ENCODE results near the gene ZDHHC13.

Gene ZDHHC13

DNA sequence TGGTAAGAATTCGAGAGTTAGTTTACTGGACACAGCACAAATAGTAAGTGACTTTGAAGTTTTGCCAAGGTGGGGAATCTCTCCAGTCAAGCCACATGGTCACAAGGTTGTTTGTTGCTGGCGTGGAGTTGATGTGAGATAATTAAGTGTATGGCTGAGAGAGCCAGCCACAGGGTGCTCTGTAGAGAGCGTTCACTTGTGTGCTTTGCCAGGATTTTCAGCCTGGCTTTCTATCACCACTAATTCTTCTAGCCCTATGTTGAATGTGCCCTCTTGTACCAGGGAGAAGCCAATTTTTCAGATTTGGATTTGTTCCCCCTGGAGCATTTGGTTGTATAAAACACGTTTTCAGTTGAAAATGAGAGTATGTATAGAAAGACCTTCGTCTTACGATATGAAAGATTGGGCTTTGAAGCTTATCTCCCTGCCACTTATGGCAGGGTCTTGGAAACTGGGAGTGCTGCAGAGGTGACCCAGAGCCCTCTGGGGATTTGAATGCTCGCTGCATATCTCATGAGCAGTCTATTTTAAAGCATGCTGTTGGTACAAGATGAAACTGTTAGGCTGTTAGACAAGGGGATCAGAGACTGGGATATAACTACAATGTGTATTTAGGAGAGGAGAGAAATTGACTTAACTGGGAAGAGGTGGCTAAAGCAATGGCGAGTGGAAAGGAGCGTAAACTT, 56.2 kb downstream of the ZDHHC13 start:
- DNase-seq, result no peak

DNA sequence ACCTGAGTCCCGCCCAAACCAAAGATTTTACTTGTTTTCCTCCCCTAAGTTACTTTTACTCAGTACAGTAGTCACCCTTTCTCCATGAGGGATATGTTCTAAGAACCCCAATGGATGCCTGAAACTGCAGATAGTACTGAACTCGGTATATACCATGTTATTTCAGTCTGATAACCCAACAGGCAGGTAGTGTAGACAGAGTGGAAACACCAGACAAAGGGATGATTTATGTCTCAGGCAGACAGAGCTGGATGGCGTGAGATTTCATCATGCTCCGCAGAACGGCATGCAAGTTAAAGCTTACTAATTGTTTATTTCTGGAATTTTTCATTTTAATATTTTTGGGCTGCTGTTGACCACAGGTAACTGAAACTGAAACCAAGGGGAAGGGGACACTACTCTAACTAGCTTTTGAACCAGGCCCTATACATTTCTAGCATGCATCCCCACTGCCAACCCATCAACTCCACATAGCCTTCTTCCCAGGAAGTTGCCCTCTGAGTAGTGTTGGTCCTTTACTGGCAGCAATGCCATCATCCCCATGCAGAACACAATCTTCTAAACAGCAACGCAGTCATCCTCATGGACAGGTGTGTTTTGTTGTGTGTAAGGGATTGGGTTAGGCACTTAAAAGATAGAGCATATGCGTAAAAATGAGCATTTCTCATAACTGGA, 57.1 kb downstream of the ZDHHC13 start:
- DNase-seq, result no peak

DNA sequence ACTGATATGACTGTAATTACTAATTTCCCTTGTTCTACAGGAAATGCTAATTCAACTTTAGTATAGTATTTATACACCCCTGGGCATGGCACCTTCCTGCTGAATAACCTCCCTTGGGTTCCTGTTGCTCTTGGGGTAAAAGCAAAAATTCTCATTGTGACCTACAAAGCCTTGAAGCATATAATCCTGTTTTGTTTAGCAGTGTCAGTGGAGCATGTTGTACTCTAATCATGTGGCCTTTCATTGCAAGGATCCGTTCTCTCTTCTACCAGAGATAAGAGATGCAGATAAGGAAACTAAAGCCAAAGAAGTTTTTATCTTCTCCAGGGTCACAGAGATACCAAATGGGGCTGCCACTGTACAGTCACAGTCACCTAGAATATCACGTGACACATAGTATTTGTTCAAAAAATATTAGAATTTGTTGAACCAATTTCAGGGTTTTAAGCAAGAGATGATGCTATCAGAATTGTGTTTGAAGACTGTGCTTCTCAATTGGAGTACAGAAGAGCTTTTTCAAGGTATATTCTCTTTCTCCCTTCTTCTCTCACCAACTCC, 59.7 kb downstream of the ZDHHC13 start:
- DNase-seq, result no peak

DNA sequence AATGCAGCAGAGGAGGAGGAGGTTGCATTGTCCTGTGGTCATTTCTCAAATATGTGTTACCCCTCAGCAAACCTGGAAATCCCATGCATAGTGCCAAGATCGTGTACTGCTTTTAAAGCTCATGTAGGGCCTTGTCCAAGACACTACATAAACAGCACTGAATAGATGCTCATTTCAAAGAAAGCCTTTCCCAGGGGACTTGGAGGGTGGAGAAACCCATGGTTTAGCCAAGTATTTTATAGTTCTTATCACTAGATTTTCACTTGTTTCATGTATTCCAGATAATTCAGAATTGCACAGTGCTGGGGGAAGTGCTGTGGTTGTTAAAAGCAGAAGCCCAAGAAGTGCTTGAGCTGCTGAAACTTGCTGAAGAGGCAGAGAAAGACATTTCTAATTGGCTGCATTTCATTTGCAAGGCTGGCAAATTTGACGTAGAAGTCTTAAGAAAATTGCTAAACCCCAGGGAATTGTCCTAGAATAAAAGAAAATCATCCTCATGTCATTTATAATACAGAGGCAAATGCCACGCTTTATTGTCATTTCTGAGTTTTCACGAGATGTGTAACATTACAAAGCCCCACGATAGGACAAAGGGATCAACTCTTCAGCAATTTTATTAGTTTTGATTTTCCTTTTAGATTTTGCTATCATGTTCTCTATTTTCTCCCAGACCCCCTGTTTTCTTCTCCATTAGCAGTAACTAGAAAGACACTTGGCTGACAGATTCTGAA, 64.7 kb downstream of the ZDHHC13 start:
- no peak for DNase-seq

DNA sequence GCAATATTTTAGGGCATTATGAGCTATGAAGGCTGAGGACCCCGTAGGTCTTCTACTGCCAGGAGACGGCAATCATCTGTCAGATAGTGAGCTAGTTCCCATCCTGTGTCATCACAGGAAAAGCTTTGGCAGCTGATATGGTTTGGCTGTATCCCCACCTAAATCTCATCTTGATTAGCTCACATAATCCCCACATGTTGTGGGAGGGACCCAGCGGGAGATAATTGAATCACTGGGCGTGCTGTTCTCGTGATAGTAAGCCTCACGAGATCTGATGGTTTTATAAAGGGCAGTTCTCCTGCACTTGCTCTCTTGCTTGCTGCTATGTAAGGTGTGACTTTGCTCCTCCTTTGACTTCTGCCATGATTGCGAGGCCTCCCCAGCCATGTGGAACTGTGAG, 66.7 kb downstream of the ZDHHC13 start:
- no peak for DNase-seq

DNA sequence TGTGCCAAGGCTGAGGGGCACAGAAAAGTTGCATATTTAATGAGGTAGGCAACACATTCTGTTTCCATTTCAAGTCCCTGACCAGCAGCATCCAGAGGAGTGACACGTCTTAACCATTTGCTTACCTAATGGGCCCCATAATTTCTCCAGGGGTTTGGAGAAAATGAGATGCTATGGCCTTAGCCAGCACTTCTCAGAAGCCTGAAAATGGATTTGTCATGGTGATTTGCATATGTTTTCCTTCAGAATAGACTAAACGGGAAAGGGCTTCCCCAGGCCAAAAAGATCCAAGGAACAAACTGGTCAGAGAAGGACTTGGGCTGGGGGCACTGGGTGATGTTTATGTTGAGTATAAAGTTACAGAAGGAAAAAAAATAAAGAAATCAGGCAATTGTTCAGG, 68.1 kb downstream of the ZDHHC13 start:
- no peak for DNase-seq

DNA sequence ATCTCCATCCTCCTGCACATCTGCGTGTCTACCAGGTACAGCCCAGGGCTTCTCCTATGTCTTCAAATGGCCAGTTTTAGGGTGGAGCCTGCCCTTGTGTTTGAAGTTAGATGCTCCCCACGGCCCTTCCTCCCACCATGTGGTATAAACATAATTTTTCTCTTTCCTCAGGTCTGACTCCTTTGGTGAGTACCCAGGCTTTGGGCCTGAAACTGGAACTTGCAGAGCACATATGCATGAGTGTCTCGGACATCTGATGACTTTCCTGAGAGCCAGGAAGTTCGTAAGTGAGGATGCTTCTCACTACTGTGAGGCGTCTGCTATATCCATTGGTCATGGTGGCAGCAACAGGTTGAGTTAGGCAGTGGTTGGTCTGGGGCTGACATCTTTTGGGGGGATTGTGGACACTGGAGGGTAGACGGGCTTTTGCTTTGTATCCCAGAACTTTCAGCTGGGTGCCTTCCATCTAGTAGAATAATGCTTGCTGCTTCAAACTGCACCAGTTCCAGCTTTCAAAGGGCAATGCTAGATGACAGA, 68.6 kb downstream of the ZDHHC13 start:
- no peak for DNase-seq

DNA sequence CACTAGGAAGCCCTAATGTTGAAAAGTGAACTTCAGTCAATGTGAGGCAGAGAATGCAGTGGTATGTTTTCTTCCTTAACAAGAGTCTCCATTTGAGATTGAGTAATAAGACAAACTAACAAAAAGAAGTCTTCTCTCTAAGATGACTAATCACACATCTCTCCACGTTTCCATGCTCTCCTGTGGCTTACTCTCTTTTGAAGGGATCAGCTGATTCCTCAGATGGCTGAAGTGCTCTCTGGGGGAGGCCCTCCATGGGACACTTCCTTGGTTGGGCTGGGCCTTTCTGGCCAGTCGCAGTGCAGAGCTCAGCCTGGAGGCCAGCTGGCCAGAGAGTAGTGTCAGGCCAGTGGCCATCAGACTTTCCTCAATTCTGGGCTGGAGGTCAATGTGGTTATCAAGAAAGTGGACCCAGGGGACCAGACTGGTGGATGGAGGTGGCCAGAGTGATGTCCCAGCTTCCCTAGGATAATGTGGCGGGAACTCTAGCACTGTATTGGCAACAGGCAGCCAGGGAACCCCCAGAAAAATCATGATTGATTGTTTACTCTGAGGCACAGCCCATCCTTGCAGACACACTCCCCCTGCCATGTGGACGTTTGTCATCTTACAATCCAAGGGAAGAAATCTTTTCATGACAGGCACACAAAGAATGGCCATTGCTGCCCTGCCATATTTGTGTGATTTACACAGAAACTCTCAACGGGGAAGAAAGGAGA, 70.3 kb downstream of the ZDHHC13 start:
- DNase-seq, result no peak

DNA sequence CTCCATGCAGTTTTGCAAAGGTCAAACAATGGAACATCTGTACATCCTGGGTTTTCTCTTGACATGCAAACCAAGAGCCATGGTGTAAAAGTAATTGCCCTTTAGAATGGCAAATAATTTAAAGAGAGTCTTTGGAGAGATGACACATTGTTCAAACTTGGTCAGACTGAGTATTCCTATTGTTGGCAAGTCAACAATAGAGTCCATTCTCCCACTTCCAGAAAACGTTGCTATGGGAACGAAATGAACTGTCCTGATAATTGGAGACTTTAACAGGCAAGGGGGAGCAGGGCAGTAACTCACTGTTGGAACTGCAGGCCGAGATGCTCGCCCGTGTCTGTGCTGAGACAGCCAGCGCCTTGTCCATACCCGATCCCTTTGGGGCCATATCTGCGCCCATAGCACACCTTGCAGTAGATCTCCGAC, 70.9 kb downstream of the ZDHHC13 start:
- DNase-seq, result no peak

DNA sequence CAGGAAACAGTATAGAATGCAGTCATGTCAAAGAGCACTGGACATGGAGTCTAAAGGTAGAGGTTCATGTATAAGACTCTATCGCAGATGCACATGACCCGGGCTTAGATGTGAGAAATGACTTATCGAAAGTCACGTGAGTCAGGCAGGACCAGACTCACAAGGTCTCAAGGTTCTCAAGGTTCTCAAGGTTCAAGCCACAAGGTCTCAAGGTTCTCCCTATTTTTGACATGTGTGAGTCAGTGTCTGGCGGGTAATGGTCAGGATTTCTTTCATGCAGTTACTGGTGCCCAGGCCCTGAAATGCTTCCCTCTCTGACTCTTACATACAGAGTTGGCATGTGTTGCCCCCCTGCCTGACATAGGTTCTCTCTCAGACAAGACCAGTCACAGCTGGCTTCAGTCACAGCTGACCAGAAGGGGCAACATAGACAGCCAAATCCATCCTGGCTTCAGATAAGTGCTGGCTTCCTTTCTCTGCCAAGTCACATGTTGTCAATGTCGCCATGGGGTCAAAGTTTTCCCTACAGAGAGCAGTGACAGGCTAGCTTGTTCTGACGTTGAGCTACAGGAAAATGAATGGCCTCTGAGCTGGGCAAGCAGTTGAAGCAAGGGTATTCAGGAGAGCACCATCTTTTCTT, 74.7 kb downstream of the ZDHHC13 start:
- DNase-seq, result no peak

DNA sequence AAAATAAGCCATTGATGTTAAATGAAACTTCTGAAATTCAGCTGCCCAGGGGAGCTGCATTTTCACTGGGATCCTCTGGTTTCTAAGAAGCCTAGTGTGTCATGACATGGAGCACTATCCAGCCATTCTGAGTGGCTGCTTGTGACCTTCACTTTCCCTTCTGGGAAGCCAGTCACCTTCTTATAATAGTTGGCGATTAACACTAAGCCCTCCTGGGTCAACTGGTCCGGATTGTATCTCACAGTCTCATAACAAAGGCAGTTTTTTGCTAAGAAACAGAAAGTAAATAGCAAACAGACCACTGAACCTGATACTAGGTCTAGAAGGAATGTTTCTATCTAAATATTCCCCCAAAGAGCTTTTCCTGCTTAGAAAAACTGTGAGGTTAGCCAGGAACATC, 76.9 kb downstream of the ZDHHC13 start:
- no peak for DNase-seq

DNA sequence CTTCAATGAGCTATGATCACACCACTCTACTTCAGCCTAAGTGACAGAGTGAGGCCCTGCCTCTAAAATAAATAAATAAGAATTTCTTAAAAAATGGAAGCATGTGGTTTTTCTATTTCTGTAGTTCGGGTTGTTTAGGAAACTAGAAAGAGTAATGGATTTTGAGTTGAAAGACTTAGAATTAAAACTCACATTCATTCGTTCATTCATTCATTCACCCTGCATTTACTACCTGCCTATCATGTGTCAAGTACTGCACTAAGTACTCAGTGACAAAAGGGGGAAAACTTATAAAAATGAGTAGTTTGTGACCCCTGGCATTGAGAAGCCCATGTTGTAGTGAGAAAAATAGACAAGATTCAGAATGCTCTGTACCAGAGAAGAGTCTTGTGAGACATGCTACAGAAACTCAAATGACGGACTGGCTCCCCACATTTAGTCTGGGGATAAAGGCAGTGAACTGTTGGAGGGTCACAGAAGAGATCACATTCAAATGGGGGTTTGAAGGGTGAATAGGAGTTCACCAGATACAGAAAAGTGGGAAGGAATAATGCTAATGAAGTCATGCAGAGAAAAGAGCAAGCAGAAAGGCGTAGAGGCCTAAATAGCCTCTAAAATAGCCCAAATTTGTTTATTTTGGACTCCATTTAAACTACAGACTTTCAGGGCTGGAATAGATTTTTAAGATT, 77.8 kb downstream of the ZDHHC13 start:
- DNase-seq, result no peak

DNA sequence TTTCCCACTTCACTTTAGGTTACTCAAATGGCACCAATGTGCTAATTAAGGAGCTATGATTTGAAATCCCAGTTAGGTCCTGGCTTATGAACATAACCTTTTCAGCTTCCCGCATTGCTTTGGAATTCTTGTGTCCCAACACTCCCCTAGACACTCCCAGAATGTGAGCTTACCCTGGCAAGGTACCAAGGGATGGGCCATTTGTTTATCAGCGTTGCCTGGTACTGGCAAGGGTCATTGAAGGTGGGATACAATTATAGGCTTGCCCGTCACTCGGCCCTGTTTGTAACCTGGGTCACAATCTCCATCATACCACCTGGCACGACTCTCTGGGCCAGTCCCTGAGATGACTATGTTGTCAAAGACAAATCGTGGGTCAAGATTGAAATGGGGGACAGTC, 79.5 kb downstream of the ZDHHC13 start:
- no peak for DNase-seq

DNA sequence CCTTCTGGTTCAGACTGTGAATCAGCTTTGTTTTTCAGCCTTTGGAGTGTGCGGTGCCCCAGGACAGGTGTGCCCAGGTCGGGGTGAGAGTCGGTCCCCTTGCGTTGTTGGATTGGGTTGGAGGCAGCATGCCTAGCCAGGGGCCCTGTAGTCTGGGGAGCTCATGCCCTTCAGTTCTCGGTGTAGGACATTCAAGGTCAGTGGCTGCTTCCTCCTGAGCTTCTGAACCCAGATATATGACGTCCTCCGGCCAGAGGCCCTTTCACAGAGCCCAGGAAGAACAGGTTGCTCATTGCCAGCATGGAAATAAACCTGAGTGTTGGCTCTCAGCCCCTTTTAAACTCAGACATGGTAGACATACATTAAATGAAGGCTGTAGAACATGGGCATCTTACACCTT, 82.1 kb downstream of the ZDHHC13 start:
- DNase-seq, result no peak

DNA sequence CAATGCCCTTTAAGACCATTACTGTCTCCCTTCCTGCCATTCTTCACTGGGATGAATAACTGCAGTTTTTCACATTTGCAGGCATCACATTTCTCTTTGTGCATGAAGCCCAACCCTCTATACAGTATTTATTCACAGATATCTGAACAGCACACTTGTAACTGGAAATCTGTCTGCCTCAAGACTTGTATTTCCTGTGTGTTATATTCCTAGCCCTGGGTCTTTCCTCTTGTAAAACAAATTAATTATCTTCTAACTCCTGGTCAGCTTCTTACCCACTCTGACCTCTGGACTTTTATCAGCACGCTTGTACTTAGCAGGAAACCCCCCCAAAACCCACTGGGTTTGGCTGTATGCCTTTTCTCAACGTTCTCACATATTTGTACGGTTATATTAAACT, 82.8 kb downstream of the ZDHHC13 start:
- DNase-seq, result no peak

DNA sequence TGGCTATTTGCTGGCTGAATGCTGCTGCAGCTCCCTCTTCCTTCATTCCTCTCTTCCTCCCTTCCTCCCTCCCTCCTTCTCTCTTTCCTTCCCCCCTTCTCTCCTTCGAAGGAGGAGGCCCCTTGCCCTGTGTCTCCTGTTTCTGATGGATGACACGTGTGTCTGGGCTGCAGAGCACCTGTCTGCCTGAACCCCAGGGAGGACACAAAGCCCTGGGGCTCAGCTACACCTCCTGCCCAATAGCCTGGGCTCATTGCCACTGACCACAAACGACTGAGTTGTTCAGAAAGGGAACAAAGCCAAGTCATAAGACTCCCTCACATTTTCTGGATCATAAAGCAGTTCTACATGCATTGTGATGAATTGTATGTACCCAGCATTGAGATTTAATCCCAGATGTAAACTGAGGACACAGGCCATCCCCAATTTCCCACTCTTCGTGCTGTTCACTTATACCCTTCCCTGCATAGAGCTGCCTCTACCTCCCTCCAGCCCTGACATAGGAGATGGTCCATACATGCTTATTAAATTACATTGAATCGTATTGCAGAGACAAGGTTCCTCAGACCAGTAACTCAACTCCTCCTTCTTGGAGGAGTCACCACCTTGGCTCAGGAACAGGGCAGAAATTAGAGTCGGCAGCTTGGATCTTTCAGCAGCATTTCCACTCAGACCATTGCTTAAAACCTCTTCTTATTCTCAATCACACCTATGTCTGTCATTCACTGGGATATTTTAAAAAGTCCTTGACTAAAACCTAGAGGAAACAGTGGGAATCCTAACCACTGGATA, 83.6 kb downstream of the ZDHHC13 start:
- DNase-seq, result no peak

DNA sequence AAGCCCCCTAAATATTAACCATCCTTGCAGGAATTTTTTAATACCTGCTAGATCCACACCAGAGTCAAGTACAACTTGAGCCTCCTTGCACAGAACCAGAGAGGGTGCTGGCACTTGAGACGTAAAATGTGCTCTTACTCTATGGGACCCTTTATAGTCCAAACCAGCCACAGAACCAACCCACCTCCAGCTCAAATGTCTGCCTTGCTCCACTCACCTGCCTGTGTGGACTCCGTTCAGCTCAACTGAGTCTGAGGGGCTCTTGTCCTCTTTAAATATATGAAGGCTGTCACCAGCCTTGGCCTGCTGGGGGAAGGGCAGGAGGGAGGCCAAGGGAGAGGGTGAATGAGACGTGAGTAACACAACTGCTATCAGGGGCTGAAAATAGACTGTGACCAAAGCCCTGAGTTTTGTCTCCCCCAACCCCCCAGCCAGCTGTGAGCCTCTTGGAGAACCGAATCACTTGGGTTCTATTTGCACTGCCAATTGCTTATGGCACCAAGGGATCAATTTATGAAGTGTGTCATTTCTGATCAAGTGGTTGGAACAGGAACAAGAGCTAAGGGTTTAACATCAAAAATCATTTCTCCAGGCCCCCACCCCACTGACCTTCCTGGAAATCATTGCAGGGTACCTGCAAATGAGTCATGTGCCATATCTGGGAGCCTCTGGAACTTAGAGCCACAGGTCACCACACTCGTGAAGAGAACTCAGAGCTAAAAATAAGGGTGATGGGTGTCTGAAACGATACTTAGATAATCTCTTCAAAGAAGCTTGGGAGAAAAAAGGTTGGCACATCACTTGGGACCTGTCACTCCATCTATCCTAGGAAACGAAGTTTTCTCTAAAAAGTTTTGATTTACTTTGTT, 85.0 kb downstream of the ZDHHC13 start, which contains the start of gene CSRP3:
Gene CSRP3 (minus strand): TSS at position 247 of the 869 bp plus-strand sequence. CDS start 9,535 bp downstream, outside the sequence.
- DNase-seq, result no peak

DNA sequence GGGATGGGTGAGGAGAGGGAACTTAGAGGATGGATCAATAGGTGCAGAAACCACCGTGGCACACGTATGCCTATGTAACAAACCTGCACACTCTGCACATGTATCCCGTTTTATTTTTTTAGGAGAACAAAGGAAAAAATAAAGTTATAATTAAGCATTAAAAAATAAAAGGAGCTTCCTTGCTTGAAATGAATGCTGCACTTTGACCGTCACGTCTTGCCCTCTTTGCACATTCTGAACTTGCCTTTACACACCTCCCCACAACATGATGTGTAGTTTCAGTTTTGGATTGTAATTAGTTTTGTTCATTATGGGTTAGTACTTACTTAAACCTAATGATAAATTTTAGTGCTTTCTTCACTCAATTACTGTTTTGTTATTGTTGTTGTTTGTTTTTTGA, 87.9 kb downstream of the ZDHHC13 start:
- DNase-seq, result no peak

DNA sequence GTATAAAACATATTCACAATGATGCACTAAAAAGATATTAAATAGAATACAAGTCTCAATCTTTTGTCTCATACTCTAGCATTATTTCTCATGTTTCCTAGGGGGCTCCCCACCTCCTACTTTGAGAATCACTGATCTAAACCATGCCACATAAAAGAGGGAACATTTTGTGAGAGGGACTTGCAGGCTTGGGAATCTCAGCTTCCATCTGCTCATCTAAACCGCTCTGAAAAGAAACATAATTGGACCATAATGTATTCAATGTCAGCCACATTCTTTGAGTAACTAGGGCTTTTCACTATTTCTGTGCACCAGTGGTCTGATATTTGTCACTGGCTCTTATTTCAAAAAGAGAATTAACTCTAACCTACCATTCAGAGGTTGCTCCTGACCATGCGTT, 91.2 kb downstream of the ZDHHC13 start:
- no peak for DNase-seq

Data from NCI-H1694 (cell line).